Hepatocyte (in vitro differentiated cells): Measurements from ENCODE around the gene CCDC93. TPM values are rescaled to one million over a fixed set of nuclear protein-coding genes. Genes with fewer than 3 reads are reported as not detected.

Experiments
- DNase-seq: peaks from one replicate; pipeline ENCODE4 v3.0.0-alpha.2; 2016; ENCODE audit warnings: low spot score
- H2AFZ ChIP-seq: fragments of 200-600 bp; sonication (generic); 2 replicates; pipeline ENCODE4 v1.6.0; 2016; ENCODE audit warnings: antibody characterized with exemption, mild to moderate bottlenecking
- H3K27ac ChIP-seq: fragments of 200-600 bp; sonication (generic); 2 replicates; pipeline ENCODE4 v1.5.1; 2016; ENCODE audit warnings: mild to moderate bottlenecking
- H3K27me3 ChIP-seq: fragments of 200-600 bp; sonication (generic); 2 replicates; pipeline ENCODE4 v1.6.1; 2016
- H3K36me3 ChIP-seq: fragments of 200-600 bp; sonication (generic); replicated peaks from 2 replicates; pipeline ENCODE4 v1.5.1; 2016; ENCODE audit warnings: low read depth; ENCODE audit not compliant: insufficient read depth
- H3K4me1 ChIP-seq: fragments of 200-600 bp; sonication (generic); 2 replicates; pipeline ENCODE4 v1.5.1; 2016; ENCODE audit warnings: mild to moderate bottlenecking, moderate library complexity; ENCODE audit not compliant: insufficient read depth
- H3K4me2 ChIP-seq: fragments of 200-600 bp; sonication (generic); 2 replicates; pipeline ENCODE4 v1.6.0; 2016
- H3K4me3 ChIP-seq: fragments of 200-600 bp; sonication (generic); 2 replicates; pipeline ENCODE4 v1.5.1; 2016; ENCODE audit warnings: mild to moderate bottlenecking
- H3K79me2 ChIP-seq: fragments of 200-600 bp; sonication (generic); 2 replicates; pipeline ENCODE4 v1.6.0; 2017; ENCODE audit warnings: mild to moderate bottlenecking
- H3K9me2 ChIP-seq: fragments of 200-600 bp; sonication (generic); replicated peaks from 2 replicates; pipeline ENCODE4 v1.6.0; 2017; ENCODE audit warnings: mild to moderate bottlenecking; ENCODE audit not compliant: insufficient read depth
- H3K9me3 ChIP-seq: fragments of 200-600 bp; sonication (generic); 2 replicates; pipeline ENCODE4 v1.5.1; 2016; ENCODE audit warnings: low read depth, mild to moderate bottlenecking
- H4K20me1 ChIP-seq: fragments of 200-600 bp; sonication (generic); 2 replicates; pipeline ENCODE4 v1.6.0; 2016; ENCODE audit warnings: mild to moderate bottlenecking; ENCODE audit not compliant: insufficient read depth, poor library complexity, severe bottlenecking
- EZH2 ChIP-seq: fragments of 200-600 bp; sonication (generic); IDR thresholded peaks from 2 replicates; pipeline ENCODE4 v1.6.1; 2016; ENCODE audit warnings: antibody characterized with exemption, mild to moderate bottlenecking, borderline replicate concordance
- EZH2phosphoT487 ChIP-seq: fragments of 200-600 bp; sonication (generic); IDR thresholded peaks from one replicate; pipeline ENCODE4 v1.6.1; 2018; ENCODE audit warnings: antibody characterized with exemption, mild to moderate bottlenecking, low read depth, moderate library complexity; ENCODE audit not compliant: unreplicated experiment, severe bottlenecking
- WGBS: methylation state at CpG from one replicate; pipeline ENCODE4 v1.1.6; 2016; ENCODE audit warnings: low lambda C conversion rate; ENCODE audit errors: missing lambda C conversion rate; 5-methylcytosine and 5-hydroxymethylcytosine counted together
- polyA plus RNA-seq: library from polyadenylated mRNA; unstranded; fragments of >200 nt; fragmentation: Nextera tagmentation; extraction: Ambion mirVana; gene quantifications from 2 replicates; pipeline ENCODE4 v1.2.1, GENCODE V29; 2016
- small RNA-seq: library from RNA; depleted of rRNA; stranded (forward); fragments of <200 nt; gene quantifications from one replicate; pipeline ENCODE3, GENCODE V24; 2014
- total RNA-seq: library from RNA; depleted of rRNA; stranded (reverse); fragments of >200 nt; gene quantifications from 2 replicates; pipeline ENCODE4 v1.2.3, GENCODE V29; 2014
- TF ChIP-seq, protein P1 (sequence below): fragments of 200-600 bp; sonication (generic); IDR thresholded peaks from 2 replicates; pipeline ENCODE4 v1.5.1; 2016; ENCODE audit warnings: antibody characterized with exemption, mild to moderate bottlenecking; ENCODE audit not compliant: poor library complexity

The CCDC93 gene
- total and polyA plus RNA-seq, 2 experiments from 2014 or later: 13.2 to 37.4 TPM

DNA sequence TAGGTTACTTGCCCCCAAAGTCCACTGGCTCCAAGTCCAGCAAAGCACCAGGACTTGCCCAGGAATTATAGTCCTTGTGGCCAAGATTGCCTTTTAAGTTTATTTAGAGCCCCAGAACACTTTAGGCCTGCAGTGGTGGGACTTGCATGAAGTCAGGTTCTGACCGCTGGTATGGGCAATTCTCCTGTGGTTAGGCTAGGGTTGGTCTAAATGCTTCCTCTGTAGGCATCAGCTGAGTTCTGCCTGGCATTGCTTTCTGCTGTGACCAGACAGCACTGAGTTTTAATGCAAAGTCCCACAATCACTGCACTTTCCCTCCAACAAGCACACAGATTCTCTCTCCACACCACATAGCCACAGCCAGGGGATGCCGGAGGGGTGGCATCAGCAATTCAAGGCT, 134.9 kb downstream of the CCDC93 start:
- H3K4me3 ChIP-seq: no peak overlapping the region
- H3K27ac ChIP-seq: no peak overlapping the region
- no peaks in the 10 kb centered on the region for H3K9me3 ChIP-seq
- H3K4me2 ChIP-seq: no peak overlapping the region
- H2AFZ ChIP-seq: no peak overlapping the region
- H3K4me1 ChIP-seq: no peaks in the 10 kb centered on the region
- TF ChIP-seq EZH2 (no peak), EZH2phosphoT487 (no peak)
- TF ChIP-seq, protein P1, sequence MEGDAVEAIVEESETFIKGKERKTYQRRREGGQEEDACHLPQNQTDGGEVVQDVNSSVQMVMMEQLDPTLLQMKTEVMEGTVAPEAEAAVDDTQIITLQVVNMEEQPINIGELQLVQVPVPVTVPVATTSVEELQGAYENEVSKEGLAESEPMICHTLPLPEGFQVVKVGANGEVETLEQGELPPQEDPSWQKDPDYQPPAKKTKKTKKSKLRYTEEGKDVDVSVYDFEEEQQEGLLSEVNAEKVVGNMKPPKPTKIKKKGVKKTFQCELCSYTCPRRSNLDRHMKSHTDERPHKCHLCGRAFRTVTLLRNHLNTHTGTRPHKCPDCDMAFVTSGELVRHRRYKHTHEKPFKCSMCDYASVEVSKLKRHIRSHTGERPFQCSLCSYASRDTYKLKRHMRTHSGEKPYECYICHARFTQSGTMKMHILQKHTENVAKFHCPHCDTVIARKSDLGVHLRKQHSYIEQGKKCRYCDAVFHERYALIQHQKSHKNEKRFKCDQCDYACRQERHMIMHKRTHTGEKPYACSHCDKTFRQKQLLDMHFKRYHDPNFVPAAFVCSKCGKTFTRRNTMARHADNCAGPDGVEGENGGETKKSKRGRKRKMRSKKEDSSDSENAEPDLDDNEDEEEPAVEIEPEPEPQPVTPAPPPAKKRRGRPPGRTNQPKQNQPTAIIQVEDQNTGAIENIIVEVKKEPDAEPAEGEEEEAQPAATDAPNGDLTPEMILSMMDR: no peak
- no peaks in the 10 kb centered on the region for H3K79me2 ChIP-seq
- no peaks in the 10 kb centered on the region for H3K9me2 ChIP-seq
- H4K20me1 ChIP-seq: no peaks in the 10 kb centered on the region
- H3K36me3 ChIP-seq: no peaks in the 10 kb centered on the region
- whole genome bisulfite sequencing: 93% methylated on average over 2 of the region's 2 CpGs
- no peaks in the 10 kb centered on the region for H3K27me3 ChIP-seq
- no peak for DNase-seq

DNA sequence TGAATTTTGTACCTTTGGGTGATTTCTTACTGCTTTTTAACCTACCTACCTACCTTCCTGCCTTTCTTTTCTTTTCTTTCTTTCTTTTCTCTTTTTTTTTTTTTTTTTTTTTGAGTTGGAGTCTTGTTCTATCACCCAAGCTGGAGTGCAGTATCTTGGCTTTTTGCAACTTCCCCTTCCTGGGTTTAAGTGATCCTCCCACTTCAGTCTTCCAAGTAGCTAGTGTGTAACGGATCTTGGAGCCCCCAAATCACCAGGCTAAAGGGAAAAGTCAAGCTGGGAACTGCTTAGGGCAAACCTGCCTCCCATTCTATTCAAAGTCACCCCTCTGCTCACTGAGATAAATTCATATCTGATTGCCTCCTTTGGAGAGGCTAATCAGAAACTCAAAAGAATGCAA, 138.1 kb downstream of the CCDC93 start:
- H3K4me2 ChIP-seq: no peak overlapping the region
- TF ChIP-seq, protein P1: no peak
- TF ChIP-seq EZH2 (no peak), EZH2phosphoT487 (no peak)
- H3K27ac ChIP-seq: no peak overlapping the region
- no peak overlapping the region for H3K4me3 ChIP-seq
- H4K20me1 ChIP-seq: no peaks in the 10 kb centered on the region
- H3K79me2 ChIP-seq: no peaks in the 10 kb centered on the region
- H3K9me2 ChIP-seq: no peaks in the 10 kb centered on the region
- H3K4me1 ChIP-seq: no peaks in the 10 kb centered on the region
- no peak for DNase-seq
- H2AFZ ChIP-seq: no peak overlapping the region
- no peaks in the 10 kb centered on the region for H3K9me3 ChIP-seq
- WGBS: 57% methylated on average over 1 of the region's 1 CpG
- H3K27me3 ChIP-seq: no peaks in the 10 kb centered on the region
- no peaks in the 10 kb centered on the region for H3K36me3 ChIP-seq

Small RNA genes lying within 50 kb of the gene (small RNA-seq; reads per million reads assigned to genes)
- not detected for gene RN7SL111P

Other genes starting within 250 kb of the CCDC93 start
- gene DDX18, start 199.4 kb downstream of the CCDC93 start, total RNA-seq: 47.0 and 58.9 TPM in 2 replicates
- 27.7 and 30.8 TPM in 2 replicates for gene DDX18, start 199.4 kb downstream of the CCDC93 start, polyA plus RNA-seq
- 21.5 and 27.3 TPM in 2 replicates for gene INSIG2, start 74.4 kb upstream of the CCDC93 start, total RNA-seq
- 28.1 and 35.3 TPM in 2 replicates for gene INSIG2, start 74.4 kb upstream of the CCDC93 start, polyA plus RNA-seq